DMS53 (cell line): ENCODE data around the gene ACSF2.

Source experiments
- DNase-seq: peaks from one replicate; lab custom pipeline; 2025; lab: John Stamatoyannopoulos, UW

ACSF2 gene

DNA sequence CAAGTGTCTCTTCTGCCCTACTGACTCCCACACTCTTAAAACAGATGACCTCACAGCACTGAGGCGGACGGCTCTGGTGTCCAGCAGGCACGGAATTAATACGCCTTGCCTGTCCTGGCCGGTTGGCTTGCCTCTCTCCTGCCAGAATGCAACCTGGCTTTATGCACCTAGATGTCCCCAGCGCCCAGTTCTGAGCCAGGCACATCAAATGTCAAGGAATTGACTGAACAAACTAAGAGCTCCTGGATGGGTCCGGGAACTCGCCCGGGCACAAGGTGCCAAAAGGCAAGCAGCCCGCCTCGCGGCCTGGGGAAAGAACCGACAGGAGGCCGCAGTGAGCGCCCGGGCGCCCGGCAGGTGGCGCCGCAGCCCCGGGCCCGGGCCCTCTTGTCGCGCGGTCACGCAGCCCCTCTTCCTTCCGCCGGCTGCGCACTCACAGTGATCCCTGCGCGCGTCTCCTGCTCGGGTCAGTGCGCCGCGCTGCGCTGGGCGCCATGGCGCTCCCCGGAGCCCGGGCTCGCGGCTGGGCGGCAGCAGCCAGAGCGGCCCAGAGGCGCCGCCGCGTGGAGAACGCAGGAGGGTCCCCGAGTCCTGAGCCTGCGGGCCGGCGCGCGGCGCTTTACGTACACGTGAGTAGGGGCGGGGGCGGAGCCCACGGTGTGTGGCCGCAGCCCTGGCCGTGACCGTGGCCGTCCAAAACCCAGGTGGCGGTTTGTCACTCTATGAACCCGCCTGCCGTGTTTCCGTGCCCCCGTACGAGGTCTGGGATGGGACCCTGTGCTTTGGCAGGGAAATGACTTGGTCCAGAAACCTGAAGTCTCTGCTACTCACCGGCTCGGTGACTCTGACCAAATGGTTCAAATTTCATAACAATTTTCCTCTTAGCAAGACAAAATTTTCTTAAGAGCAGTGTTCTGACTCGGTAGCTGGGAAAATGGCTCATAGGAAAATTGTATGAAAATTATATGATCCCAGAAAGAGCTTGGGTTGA, 52.7 kb downstream of the ACSF2 start, which contains the start of gene RSAD1:
RSAD1 (plus strand) TSS at position 470 of the 991 bp plus-strand sequence; CDS start at position 495, 25 bp downstream.
- peak; percentile 99 for DNase-seq

DNA sequence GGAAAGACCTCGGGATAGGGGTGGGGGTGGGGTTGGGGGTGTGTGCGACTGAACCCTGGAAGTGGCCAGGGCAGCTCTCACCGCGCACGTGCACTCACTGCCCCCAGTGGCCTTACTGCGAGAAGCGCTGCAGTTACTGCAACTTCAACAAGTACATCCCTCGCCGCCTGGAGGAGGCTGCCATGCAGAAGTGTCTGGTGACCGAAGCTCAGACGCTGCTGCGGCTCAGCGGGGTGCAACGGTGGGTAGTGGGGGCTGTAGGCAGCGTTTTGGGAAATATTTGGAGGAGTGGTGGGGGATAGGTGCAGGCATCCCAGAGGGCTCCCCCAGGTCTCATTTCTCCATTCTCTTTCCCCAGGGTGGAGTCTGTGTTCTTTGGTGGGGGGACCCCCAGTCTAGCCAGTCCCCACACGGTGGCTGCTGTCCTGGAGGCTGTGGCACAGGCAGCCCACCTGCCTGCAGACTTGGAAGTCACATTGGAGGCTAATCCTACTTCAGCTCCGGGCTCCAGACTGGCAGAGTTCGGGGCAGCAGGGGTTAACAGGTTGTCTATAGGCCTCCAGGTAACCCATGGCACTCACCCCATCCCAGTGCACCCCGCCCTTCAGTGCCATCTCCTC, 53.6 kb downstream of the ACSF2 start:
- peak; percentile 95 for DNase-seq

DNA sequence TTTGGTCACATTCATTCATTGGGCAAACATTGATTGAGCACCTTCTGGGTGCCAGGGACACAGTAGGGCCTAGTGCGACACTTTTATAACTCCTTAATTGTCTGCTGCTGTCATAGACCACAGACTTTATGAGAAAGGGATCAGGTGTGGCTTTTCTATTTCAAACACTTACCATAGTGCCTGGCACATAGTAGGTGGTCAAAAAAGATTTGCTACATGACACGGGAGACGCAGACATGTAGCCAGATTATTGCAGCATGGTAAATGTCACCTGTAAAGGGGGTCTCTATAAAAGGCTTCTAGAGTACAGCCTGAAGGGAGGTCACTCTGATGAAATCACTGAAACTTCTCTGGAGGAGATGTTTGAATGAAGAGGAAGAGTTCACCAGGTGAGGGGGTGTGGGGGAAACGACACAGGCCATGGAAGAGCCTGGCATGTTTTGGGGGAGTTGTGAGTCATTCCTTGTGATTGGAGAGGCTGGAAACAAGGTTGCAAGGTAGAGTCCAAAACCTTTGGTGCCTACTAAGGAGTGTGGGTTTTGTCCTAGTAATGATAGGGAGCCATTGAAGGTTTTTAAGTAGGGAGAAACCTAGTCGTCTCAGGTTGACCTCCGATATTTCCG, 54.2 kb downstream of the ACSF2 start:
- DNase-seq, result no peak

GRCh38 chr17:50480854-50481490, 55.0 kb downstream of the ACSF2 start:
- peak; percentile 31 for DNase-seq

GRCh38 chr17:50481648-50482047, 55.6 kb downstream of the ACSF2 start:
- no peak for DNase-seq

DNA sequence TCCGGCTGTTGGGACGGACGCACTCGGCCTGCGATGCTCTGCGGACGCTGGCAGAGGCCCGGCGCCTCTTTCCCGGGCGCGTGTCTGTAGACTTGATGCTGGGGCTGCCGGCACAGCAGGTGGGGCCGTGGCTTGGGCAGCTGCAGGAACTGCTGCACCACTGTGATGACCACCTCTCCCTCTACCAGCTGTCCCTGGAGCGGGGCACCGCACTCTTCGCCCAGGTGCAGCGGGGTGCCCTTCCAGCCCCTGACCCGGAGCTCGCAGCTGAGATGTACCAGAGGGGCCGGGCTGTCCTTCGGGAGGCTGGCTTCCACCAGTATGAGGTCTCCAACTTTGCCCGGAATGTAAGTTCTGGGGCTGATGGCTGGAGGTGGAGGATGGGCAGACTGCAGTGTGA, 56.1 kb downstream of the ACSF2 start:
- DNase-seq, result peak; percentile 48

GRCh38 chr17:50482516-50482915, 56.5 kb downstream of the ACSF2 start:
- peak; percentile 96 for DNase-seq

GRCh38 chr17:50483266-50483665, 57.2 kb downstream of the ACSF2 start:
- no peak for DNase-seq

DNA sequence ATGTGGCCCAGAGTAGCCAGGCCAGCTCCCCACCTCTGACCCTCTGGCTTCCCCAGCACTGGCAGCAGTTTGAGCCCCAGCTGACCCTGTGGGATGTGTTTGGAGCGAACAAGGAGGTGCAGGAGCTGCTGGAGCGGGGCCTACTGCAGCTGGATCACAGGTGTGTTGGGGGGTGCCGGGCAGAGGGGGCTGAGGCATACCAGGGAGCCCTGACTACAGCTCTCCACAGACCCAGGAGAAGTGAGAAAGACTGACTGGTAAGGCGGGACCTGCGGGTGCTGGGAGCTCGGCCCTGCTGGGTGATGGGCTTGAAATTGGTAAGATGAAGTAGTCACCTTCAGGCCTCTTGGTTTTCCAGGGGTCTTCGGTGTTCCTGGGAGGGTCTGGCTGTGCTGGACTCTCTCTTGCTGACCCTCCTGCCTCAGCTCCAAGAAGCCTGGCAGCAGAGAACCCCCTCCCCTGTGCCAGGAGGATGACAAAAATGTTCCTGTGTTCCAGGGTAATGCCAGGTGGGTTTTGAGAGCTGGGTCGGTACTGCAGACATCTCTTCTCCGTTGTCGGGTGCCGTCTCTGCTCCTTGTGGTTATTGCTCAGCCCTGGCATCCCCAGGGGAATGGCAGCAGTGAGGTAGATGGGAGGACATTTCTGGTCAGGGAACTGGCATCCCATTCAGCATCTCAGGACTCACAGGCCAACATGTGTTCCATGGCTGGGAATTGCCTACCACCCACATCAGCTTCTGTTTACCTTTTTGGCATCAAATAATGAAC, 58.6 kb downstream of the ACSF2 start:
- no peak for DNase-seq

DNA sequence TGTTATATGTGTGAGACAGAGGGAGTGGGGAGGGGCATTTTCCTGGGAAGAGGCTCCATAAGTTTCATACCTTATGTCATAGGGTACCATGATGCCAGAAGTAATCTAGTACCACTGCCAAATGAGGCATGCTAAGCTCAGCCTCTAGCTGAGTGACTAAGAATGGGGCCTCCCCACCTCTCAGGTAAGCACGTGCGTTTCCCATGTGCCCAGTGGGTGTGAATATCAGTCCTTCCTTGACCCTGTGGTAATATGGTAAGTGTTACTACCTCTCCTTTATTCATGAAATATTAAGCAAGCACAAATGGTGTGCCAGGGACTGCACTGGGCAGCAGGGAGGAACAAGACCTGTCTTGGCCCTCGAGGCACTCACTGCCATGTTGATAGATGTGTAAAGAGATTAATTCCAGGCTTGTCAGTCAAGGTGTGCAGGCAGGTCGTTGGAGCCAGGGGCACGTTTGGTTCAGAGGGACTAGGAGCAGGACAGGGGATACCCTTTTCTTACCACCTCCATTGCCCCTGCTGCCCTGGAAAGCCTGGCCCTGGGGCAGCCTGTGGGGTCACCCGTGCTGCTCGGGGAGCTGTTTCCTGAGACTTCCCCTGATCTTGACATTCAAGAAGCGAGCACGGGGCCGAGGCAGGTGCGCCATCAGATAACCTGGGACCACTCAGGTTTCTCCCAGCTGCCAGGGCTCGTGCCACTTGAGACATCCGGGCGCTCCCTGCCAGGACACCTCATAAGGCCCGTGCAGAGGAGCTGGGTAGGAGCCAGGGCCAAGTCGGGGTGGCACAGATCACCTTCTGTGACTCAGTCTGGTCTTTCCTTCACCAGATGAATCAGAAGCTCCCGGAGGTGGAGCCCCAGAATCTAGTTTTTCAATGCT, 61.4 kb downstream of the ACSF2 start:
- DNase-seq, result no peak

- DNase-seq, result no peak
Measured at GRCh38 chr17:50488880-50489279, 62.9 kb downstream of the ACSF2 start.

GRCh38 chr17:50491505-50491904, 65.5 kb downstream of the ACSF2 start:
- DNase-seq, result no peak

GRCh38 chr17:50492214-50492613, 66.2 kb downstream of the ACSF2 start:
- no peak for DNase-seq

DNA sequence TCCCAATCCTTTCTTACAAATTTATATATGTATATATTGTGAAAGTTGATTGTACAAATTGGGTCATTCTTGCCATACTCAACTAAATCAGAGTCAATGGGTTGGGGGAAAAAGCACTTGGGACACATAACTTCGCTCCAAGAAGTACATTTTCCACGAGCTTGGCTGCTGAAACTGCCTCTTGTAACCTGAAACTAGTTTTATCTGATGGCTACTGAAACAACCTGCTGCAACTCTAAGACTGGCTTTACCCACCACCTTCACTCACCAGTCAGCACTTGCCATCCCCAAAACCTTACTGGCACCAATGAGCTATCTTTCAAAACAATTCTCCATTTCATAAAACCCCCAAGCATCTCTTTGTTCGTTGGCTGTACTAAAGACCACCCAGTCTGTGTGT, 67.7 kb downstream of the ACSF2 start:
- no peak for DNase-seq

GRCh38 chr17:50495217-50495823, 69.3 kb downstream of the ACSF2 start:
- no peak for DNase-seq

GRCh38 chr17:50495918-50496317, 69.9 kb downstream of the ACSF2 start:
- DNase-seq, result no peak

DNA sequence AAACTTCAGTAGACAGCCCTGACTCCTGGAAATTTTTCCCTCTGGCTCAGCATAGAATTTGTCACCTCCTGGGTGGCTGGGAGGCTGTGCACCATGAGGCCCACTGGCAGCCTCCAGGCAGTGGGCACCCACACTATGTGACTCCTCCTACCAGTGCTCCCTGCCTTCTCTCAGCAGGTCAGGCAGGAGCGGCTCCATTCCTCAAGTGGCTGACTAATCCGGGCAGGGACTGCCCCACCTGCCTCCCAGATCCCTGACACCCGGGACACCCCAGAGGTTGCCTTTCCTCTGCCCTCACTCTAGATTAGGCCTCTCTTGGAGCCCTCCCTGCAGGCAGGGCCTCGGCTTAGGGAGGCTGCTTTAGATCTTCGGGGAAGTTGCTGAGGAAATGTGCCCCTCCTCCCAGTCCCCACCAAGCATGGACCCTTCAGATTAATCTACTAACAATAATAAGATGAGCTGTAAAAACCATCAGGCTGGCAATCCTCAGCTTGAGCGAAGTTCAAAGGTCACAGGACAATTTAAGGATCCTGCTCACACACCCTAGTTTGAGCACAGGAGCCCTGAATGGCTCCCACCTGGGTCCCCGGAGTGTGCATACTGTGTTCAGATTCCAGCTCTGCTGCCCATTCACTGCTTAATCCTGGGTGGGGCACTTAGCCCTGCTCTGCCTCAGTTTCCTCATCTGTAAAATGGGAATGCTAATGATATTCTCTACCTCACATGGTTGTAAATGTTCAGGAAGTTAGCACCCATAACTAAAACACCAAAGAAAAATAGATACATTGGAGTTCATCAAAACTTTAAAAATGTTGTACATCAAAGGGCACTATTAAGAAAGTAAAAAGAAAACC, 72.2 kb downstream of the ACSF2 start:
- DNase-seq, result peak; percentile 78

DNA sequence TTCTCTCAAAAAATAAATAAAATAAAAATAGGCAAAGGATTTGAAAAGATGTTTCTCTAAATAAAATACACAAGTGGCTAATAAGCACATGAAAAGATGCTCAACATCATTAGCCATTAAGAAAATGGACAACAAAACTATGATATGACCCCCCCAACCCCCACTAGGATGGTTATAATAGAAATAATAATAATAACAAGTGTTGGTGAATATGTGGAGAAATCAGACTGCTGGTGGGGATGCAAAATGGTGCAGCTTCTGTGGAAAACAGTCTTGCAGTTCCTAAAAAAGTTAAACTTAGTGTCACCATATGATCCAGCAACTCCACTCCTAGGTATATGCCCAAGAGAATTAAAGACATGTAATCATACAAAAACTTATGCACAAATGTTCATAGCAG, 73.3 kb downstream of the ACSF2 start:
- no peak for DNase-seq

- DNase-seq, result no peak
Measured at GRCh38 chr17:50499721-50500120, 73.7 kb downstream of the ACSF2 start.
